ENCODE data around the gene PCYT2.

The PCYT2 gene

DNA sequence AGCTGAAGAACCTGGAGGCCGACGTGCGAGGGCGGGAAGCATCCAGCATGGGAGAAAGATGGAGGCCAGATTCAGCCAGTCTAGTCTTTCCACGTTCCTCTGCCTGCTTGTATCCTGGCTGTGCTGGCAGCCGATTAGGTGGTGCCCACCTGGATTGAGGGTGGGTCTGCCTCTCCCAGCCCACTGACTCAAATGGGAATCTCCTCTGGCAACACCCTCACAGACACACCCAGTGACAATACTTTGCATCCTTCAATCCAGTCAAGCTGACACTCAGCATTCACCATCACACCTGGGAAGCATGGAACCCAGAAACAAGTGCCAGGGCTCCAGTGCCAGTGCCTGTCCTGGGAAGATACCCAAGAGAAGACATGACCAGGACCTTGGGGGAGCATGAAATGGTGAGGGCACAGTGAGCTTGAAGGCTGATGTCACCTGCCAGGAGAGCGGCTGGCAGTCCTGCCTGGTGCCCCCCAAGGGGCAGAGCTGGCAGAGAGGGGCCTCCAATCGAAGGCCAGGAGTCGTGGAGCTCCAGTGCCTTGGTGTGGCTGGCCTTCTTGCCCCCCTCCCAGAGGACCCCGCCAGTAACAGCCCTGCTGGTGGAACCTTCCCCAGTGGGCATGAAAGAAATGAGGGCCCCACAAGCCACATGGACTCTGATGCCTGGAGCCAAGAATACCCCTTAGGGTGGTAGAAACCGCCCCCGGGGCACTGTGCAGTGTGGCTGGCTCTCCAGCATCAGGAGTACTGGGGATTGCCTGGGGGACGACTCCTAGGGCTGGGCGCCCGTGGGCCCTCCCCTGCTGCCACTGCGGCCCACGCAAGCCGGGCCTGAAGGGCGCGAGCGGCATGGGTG, 9.8 kb downstream of the PCYT2 start:
- DNase-seq (ENCODE audit: low read depth in 2 of 2) = no peak

DNA sequence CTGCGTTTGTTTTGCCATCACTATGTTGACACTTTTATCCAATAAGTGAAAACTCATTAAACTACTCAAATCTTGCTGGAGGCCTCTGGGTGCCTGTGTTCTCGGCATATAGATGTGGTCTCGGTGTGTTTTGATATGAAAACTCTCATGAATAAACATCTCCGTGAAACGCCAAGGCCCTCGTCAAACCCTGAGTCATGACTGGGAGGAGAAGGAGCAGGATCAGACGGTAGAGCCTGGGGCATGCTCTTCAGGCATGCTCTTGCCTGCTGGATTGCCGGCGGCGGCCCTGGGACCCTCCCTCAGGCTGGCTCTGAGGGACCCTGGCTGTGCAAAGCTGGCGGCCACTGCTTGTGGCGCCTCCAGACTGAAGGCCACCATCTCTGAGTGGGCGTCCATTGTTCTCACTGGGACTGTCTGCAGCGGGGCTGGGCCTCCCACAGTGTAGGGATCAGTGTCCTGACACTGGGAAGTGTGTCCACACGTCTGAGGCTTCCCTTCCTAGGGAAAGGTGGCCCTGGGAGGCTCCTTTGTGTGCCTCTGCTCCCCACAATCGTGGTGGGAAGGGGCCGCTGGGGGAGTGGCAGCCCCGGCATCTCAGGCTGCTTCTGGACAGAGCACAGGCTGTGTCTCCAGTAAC, 10.9 kb downstream of the PCYT2 start:
- no peak for DNase-seq (ENCODE audit: low read depth in 2 of 2)

DNA sequence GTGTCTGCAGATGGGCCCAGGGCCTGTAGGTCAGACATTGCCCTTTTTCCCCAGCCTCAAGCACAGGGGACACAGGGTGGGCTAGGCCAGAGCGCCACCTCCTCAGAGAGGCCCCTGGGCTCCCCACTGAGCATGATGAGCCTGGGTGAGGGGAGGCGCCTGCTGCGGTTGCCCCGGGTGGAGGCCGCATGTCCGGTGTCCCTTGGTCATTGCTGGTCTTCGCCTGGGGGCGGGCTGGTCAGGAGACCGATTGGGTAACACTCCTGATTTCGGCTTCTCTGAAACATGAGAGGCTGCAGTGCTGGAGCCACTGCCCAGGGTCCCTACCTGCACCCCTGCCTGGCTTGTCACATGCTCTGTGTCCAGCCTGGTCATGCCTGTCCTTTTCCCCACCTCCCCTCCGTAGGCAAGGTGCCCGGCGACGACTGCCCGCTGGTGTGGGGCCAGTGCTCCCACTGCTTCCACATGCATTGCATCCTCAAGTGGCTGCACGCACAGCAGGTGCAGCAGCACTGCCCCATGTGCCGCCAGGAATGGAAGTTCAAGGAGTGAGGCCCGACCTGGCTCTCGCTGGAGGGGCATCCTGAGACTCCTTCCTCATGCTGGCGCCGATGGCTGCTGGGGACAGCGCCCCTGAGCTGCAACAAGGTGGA, 11.6 kb downstream of the PCYT2 start:
- DNase-seq (ENCODE audit: low read depth in 2 of 2) = no peak

DNA sequence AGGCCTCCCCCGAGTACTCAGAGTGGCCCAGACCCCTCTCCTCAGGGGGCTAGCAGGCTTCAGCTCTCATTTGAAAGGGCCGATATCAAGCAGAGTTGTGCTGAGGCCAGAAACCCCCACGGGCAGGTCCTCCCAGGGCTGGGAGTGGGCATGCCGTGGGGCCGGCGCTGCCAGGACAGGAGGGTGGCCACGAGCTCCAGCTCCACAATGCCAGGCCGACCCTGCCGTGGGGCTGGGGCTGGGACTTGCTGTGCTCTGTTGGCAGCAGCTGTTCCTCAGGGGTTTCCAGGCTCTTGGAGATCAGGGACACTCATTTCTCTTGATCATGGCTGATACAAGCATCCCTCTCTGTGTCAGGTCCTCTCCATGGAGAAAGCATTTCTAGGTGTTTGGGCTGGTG, 12.3 kb downstream of the PCYT2 start:
- DNase-seq (ENCODE audit: low read depth in 2 of 2) = no peak

DNA sequence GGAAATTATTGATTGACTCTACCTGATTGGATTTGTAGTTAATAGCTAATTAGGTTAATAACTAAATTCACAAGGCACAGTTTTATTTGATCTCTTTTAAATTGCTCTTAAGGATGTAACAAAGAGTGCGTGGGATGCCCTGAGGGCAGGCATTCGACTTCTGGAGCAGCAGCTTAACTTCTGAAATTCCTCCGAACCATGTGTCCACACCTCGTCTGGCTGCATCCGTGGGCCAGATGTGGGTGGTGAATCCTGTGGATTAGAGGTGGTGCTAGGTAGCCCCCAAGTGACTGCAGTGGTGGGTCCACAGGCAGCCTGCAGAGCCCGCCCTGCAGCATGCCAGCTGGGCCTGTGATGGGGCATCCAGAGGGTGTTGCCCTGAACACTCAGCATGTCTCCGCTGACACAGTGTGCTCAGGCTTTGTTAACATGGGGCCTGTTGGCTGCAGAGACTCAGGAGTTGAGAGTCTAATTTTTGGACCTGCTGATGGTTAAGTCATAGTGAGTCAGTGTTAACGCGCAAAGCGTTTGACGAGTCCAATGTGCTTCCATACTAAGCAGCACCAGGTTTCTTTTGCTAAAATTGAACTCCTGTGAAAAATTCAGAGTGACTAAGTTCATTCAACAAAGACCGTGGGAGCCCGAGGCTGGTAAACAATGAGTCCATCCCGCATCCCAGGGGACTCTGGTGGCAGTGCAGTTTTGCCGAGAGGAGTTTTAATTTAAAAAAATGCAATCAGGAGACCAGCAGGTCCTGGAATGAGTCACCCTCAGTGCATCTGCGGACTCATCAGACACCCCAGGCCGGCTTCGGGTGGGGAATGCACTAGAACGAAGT, 13.0 kb downstream of the PCYT2 start:
- DNase-seq (ENCODE audit: low read depth in 2 of 2) = peak; percentile 49 to 56

DNA sequence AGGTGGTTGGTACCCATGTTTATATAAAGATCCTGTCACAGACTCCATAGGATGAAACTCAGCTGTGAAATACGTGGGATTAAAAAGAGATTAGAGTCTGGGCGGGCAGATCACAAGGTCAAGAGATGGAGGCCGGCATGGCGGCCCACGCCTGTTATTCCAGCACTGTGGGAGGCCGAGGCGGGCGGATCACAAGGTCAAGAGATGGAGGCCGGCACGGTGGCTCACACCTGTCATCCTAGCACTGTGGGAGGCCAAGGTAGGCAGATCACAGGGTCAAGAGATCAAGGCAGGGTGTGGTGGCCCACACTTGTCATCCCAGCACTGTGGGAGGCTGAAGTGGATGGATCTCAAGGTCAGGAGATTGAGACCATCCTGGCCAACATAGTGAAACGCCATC, 15.8 kb downstream of the PCYT2 start:
- DNase-seq (ENCODE audit: low read depth in 2 of 2) = no peak

DNA sequence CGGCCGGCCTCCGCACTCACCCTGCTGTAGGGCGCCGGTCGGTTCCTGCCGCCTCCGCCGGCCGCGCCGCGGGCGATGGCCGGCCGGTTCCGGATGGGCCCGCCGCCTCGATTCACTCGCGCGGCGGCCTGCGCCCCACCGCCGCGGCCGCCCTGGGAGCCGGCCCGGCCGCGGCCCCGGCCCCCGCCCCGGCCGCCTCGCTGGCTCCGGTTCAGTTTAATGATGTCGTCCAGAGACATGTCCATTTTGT, 20.0 kb downstream of the PCYT2 start:
- no peak for DNase-seq (ENCODE audit: low read depth in 2 of 2)

DNA sequence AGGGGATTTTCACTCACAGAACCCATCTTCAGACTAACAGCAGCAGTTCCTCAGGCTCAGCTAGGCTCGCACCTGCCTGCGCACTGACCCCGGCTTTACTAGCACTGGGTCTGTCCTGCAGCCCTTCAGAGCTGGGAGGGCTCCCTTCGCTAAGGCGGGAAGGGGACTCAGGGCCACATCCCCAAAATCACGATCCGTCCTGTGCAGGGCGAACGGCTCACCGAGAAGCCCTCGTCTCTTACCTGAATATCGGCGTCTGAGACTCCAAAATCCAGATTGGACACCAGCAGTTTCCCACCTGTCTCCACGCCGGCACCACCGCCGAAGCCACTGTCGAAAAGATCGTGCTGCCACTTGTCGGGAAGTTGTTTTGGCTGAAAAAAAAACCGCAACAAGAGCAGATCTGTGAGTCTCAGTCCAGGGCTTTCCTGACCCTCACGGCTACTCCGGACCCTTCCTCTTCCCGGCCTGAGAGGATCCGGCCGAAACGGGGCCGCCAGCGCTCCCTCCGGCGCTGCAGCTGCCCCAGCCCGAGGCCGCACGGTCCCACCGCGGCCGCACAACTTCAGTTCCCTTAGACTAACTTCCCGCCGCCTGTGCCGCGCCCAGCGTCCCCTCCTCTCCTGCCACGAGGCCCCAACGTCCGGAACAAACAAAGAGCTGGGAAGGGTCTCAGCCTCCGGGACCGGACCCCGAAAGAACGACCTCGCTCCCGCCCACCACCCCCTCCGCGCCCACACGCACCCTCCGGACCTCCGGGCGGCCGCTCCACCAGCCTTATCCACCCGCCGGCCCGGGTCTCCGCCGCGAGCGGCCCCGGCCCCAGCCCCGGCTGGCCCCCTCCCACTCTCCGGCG, 20.5 kb downstream of the PCYT2 start:
- no peak for DNase-seq (ENCODE audit: low read depth in 2 of 2)

DNA sequence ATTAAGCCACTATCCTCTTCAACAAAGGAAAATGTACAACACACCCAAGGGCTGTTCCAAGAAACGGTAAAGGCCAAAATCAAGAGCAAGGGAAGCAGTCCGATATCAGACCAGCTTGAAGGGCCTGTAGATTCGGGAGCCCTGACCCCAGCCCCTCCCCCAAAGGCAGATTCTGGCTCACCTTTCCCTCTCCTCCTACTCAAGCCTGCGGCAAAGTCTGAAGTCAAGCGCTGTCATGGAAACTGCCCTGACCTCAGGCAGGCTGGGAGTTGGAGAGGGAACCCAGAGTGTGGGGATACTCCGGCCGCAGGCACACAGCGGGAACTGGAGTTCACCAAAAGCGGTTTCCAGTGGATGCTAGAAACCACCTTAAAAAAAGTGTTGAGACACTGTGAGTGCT, 21.6 kb downstream of the PCYT2 start:
- DNase-seq (ENCODE audit: low read depth in 2 of 2) = no peak

DNA sequence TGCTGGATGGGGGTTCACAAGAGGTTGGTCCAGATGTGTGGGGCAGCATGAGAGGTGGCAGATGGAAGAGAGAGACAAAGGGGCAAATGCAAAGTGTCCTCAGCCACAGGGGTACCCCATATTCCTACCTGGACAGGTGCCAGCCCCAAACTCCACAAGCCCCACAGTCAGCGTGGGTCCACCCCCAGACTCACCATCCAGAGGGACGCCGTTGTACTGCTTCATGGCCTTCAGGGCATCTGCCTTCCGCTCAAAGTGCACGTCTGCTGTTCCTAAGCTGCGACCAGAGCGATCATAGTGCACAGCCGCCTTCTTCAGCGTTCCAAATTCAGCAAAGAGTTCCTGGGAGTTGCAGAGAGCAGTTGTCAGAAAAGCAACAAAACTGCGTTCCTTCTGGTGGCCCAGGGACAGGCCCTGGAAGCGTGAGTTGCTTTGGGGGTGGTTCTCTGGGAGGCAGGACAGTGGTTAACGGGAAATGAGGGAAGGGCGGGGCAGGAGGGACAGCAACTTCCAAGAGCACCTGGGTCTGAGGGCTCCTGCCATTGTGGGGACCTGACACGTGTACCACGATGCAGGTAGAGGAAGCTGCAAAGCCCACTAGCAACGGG, 22.1 kb downstream of the PCYT2 start:
- no peak for DNase-seq (ENCODE audit: low read depth in 2 of 2)

DNA sequence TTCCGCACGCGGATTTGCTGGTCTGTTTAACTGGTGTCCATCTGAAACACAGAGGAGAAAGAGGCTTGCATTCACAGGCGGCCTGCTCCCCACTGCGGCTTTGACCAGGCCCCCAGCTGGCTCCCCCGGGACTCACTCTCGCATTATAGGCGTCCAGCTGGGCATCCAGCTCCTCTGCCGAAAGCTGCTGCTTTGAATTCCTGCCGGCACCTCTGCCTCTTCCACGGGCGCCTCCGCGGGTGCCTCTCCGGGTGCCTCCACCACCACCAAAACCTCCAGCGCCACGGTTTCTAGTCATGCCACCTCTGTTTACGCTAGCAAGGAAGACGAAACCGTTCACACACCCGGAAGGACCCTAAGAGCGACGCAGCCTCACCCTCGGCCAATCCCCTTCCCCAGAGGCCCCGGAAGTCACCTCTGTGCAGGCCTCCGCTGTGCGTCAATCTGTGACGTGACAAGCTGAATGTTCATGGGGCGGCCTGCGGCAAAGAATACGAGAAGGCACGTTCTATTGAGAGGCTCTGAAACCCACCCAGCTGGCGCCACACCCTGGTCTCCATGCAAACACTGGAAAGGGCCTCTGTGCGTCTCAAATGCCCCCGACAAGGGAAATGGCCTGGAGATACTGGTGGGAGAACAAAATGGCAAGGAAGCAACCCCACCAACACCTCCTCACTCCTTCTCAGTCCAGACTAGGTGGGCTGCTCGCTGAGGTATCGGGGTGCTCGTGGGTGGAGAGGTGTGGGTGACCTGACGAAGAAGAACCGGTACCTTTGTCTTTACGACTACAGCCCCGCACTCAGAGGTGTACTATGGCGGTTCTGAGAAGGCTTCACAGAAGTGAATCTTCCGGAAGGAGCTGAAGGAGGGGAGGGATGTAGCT, 22.9 kb downstream of the PCYT2 start:
- no peak for DNase-seq (ENCODE audit: low read depth in 2 of 2)

DNA sequence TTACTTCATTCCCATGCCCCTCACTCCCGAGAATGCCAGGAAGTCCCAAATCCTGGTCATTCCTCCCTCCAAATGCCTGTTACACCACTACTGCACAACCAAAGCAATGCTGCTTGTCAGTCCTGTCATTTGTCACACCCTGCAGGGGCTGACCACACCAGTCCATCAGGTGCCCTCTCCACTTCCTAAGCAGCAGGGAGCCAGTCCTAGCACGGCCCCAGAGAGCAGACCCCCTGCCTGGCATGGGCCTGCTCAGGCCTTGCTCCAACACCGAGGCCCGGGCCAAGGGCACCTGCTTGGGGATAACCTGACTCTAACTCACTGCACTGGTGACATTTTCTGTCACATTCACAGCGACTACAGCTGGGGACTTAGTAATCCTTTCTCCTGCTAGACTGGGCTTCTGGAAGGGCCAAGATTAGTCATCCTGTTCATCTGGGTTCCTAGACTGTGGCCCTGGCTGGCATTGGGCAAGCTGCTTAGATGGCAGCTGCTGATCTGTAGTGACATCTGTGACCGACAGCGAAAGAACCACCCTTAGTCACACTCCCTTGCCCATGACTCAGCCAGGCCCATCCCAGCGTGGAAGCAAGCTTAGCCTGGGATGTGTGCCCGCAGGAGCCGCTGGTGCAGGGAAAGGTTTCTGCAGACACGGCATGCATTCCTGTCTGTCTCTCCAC, 25.2 kb downstream of the PCYT2 start:
- DNase-seq (ENCODE audit: low read depth in 2 of 2) = no peak

DNA sequence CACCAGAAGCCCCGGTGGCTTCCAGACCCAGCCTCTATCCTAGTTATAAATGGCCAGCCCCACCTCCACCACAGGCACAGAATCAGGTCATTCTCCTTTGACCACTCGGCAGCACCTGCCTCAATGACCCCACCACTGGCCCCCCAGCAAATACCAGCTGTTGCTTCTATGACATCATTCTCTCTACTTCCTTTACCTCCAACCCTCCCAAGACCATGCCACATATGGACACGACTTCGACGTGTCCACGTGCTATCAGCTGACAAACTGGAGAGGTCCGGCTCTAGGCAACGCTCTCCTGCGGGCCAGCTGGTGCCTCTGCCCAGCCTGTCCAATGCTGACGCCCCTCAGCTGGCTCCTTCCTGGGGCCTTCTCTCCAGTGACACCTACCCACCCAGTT, 25.7 kb downstream of the PCYT2 start:
- no peak for DNase-seq (ENCODE audit: low read depth in 2 of 2)

DNA sequence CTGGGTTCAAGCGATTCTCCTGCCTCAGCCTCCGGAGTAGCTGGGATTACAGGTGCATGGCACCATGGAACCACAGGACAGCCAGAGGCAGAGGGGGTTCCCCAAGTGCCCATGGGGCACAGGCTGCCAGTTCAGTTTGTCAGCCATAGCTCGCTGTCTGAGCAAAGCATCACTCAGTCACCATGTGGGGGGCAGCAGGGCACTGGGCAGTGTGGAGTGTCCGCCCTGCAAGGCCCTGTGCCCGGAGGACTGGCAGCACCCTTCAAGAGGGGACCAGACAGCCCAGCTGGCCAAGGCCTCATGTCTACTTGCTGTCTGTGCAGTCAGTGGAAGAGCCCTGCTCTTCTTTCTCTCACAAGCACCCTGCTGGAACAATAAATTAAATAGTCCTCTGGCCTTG, 26.2 kb downstream of the PCYT2 start:
- no peak for DNase-seq (ENCODE audit: low read depth in 2 of 2)

DNA sequence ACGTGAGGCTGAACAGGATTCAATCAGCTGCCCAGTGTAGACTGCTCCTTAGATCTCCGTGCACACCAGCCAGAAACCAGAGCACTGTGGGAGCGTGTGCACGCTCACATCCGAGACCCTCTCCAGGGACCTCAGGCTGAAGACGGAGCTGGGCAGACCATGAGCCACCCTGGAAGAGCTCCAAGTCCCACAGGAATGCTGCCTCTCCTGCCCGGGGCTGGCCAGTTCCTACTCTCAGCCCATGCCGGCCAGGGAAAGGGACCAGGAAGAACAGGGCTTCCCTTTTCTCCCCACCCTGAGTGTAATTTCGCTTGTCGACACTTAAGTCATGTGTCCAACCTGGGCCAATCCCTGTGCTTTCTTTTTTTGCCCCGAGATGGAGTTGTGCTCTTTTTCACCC, 26.7 kb downstream of the PCYT2 start:
- no peak for DNase-seq (ENCODE audit: low read depth in 2 of 2)

DNA sequence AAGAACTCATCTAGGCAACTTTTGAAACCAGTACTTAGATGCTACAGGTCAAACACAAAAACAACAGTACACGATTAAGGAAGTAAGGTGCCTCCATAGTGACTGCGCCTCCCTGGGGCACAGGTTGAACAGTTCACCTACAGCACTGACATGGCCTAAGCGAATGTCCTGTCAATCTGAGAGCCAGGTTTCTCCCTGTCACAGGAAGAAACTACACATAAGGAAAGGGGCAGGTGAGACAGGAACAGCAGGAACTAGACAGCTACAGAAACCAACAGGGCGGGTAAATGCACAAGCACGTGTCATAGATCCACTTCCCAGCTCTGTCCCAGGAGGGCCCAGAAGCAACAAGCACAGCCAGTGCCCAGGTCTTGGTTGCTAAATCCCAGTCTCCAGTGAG, 32.1 kb downstream of the PCYT2 start:
- no peak for DNase-seq (ENCODE audit: low read depth in 2 of 2)

DNA sequence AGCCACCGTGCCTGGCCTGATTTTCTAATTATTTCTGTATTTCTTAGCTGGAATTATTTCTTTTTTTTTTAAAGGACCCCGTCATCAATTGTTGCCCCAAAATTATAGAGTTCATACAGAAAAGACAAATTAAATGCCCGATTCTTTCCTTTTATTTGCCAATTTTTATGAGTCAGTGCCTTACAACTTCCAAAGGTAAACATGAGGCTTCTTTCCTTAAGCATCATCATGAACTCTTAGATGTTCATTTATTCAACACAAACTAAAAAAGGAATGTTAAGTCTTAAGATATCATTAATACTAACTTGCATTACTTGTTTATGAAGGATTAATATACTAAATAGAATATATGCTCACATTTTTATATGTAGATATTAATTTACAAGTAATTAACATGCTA, 32.9 kb downstream of the PCYT2 start:
- DNase-seq (ENCODE audit: low read depth in 2 of 2) = no peak

DNA sequence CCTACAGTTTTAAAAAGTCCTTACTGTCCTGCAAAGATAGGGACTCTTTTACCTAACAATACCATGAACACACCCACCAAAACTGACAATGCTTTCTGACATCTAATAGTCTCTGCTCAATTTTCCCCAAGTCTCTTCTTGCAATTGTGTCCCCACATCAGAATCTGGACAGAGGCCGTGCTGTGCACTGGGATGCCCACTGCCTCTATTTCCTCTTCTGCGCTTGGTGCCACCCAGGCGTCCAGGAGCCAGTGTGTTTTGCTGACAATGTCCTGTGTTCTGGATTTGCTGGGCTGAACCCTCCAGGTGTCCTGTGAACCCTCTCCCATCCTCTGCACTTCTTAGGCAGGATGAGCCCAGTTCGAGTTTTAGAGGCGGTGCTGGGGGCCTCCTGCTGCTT, 33.6 kb downstream of the PCYT2 start:
- no peak for DNase-seq (ENCODE audit: low read depth in 2 of 2)
